Common myeloid progenitor, CD34-positive (primary cell): ENCODE measurements around the gene TTI1.

Experiments used
- CTCF ChIA-PET: fragments of 350-600 bp; sonication (Branson Sonifier 250); formaldehyde crosslinking; loops from one replicate; lab custom pipeline; 2021; ENCODE audit warnings: antibody characterized with exemption; lab: Charles Lee
- POLR2A ChIA-PET: fragments of 350-600 bp; sonication (Branson Sonifier 250); formaldehyde crosslinking; loops from one replicate; lab custom pipeline; 2021; ENCODE audit warnings: antibody characterized with exemption; lab: Charles Lee
- DNase-seq, 3 donors: peaks; one replicate each; pipeline versions ENCODE4 v3.0.0 to v3.0.0-alpha.2; 2013
- H3K27ac ChIP-seq, 2 experiments: 1 replicate in 1 of 2; 2 replicates in 1 of 2; pipeline ENCODE4 v1.7.0; 2013; ENCODE audit warnings: inconsistent platforms in 2 of 2, low read length in 2 of 2, mild to moderate bottlenecking in 2 of 2, low read depth in 1 of 2, moderate library complexity in 1 of 2; ENCODE audit not compliant: severe bottlenecking in 2 of 2, insufficient read depth in 1 of 2, poor library complexity in 1 of 2
- H3K27me3 ChIP-seq, 5 experiments: replicated peaks in 2 of 5; 1 replicate in 3 of 5; 2 replicates in 2 of 5; pipeline versions ENCODE4 v1.6.1 to v1.7.0; 2013; ENCODE audit warnings: low read length in 4 of 5, mild to moderate bottlenecking in 2 of 5, moderate library complexity in 2 of 5, inconsistent platforms in 1 of 5; ENCODE audit not compliant: insufficient read depth in 5 of 5, control insufficient read depth in 4 of 5
- H3K36me3 ChIP-seq, 4 experiments: 1 replicate in 2 of 4; 2 replicates in 2 of 4; pipeline versions ENCODE4 v1.6.1 to v1.7.0; 2013; ENCODE audit warnings: low read length in 3 of 4, control low read depth in 1 of 4, mild to moderate bottlenecking in 1 of 4; ENCODE audit not compliant: control insufficient read depth in 4 of 4, insufficient read depth in 4 of 4
- H3K4me1 ChIP-seq, 4 experiments: 1 replicate in 3 of 4; 2 replicates in 1 of 4; pipeline versions ENCODE4 v1.6.1 to v1.7.1; 2013; ENCODE audit warnings: low read length in 3 of 4, mild to moderate bottlenecking in 3 of 4, control low read depth in 1 of 4, inconsistent platforms in 1 of 4, moderate library complexity in 1 of 4; ENCODE audit not compliant: control insufficient read depth in 4 of 4, insufficient read depth in 4 of 4; ENCODE audit errors: control extremely low read depth in 1 of 4
- H3K4me3 ChIP-seq, 7 experiments: 1 replicate in 4 of 7; 2 replicates in 3 of 7; pipeline versions ENCODE4 v1.5.1 to v1.7.0; 2013; ENCODE audit warnings: mild to moderate bottlenecking in 7 of 7, low read length in 6 of 7, moderate library complexity in 6 of 7, inconsistent platforms in 2 of 7, low read depth in 2 of 7, control low read depth in 1 of 7; ENCODE audit not compliant: insufficient read depth in 4 of 7, control insufficient read depth in 1 of 7; ENCODE audit errors: extremely low read depth in 1 of 7
- H3K9me3 ChIP-seq, 5 experiments: 1 replicate in 4 of 5; 2 replicates in 1 of 5; pipeline versions ENCODE4 v1.6.1 to v1.7.1; 2013; ENCODE audit warnings: low read length in 4 of 5, mild to moderate bottlenecking in 2 of 5, inconsistent platforms in 1 of 5, low read depth in 1 of 5, moderate library complexity in 1 of 5; ENCODE audit not compliant: control insufficient read depth in 4 of 5, insufficient read depth in 2 of 5; ENCODE audit errors: control extremely low read depth in 1 of 5
- WGBS: methylation state at CpG from one replicate; pipeline ENCODE4 v1.1.5; 2013; ENCODE audit not compliant: insufficient coverage; 5-methylcytosine and 5-hydroxymethylcytosine counted together

TTI1 gene

DNA sequence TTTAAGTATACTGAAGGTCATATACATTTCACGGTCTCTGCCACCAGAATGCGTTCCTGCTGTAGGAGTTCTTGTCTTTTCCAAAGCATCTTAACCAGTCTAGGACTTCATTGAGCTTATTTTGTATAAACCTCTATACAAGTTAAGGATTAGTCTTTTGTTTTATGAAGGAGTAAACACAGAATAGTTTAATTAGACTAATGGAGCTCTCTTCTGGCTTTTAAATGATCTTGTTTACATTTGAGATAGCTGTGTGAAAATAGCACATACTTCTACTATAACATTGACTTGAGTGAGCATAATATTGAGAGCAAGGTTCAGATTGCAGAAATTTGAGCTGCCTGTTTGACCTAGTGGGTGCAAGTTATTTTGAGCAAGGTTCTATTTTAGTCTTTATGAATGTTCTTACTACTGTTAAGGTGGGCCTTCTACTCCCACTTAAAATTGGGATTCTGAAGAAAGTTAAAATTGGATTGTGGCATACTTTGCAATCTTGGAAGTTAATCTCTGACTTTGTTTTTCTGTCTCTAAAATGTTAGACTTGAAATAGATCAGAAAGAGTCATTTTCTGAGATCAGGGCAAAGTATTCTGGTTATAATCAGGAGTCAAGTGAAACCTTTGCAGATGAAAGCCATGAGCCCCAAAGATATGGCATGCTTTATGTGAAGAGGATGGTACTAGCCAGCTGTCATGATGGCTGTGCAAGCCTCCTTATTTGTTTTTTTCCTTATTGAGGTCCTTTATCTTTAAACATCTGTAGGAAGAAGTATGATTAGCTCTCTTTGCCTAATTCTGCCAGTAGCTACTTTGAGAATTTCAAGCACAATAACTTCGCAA, 42.1 kb upstream of the TTI1 start:
- H3K4me1 ChIP-seq: no peaks in the 10 kb centered on the region
- H3K27ac ChIP-seq: no peak overlapping the region
- ChIA-PET POLR2A (interaction anchor here (0.9 kb wide), 1 partner anchor 11 kb away, joined by 3 read pairs; no protein-coding TSS in a partner anchor), CTCF (interaction anchor here (0.8 to 7.4 kb wide), 9 partner anchors 10 to 147 kb away, joined by 3 to 82 read pairs (median 4); no protein-coding TSS in a partner anchor)
- no peaks in the 10 kb centered on the region for H3K27me3 ChIP-seq
- whole genome bisulfite sequencing: 100% methylated on average over 2 of the region's 3 CpGs
- peaks cover 0 to 3% (median 0%) of the 10 kb centered on the region in 5 experiments for H3K9me3 ChIP-seq
- no peak for DNase-seq
- H3K4me3 ChIP-seq: no peak overlapping the region
- peaks cover 16 to 61% (median 42%) of the 10 kb centered on the region in 4 experiments for H3K36me3 ChIP-seq

DNA sequence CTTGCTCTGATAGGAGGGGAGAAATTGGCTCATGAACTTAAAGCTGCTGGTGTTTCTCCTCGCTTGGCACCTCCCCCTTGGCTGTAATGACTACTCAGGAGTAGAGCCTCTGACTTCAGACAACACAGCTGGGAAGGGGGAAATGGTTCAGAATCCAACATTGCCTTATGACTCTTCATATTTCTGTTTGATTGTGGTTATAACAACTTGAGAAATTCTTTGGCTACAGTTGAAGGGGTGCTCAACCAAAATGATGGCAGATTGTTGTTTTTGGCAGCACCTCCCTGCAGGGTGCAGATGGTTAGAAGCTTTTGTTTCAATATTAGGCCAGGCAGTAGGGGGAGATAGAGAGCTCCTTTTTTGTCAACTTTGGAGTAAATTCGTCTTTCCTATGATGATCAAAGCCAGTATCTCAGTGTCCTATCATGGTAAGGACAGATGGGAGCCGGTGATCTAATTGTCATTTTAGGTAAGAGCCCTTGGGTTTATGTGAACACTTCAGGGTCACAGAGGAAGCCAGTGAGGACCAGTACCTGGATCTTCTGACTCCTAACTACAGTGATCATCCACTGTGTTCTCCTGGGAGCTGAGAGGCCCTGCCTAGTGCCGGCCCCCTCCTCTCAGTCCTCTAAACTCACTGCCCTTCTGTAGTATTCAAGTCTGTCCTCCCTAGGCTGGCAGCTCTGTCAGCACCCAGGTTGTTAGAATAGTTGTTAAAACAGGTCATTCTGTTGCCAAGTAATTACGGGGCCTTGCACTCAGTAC, 40.2 kb upstream of the TTI1 start:
- Histone ChIP-seq H3K4me3 (no peak overlapping the region), H3K4me1 (no peaks in the 10 kb centered on the region), H3K36me3 (peaks cover 19 to 70% (median 43%) of the 10 kb centered on the region in 4 experiments), H3K27ac (no peak overlapping the region), H3K27me3 (no peaks in the 10 kb centered on the region), H3K9me3 (no peaks in the 10 kb centered on the region)
- DNase-seq: peak; percentile 38 to 66 (median 55)
- WGBS: 73% methylated on average over 3 of the region's 5 CpGs
- ChIA-PET POLR2A (no interaction called here), CTCF (interaction anchor here (0.6 to 7.4 kb wide), 19 partner anchors 10 to 386 kb away, joined by 3 to 82 read pairs (median 6); no protein-coding TSS in a partner anchor)

DNA sequence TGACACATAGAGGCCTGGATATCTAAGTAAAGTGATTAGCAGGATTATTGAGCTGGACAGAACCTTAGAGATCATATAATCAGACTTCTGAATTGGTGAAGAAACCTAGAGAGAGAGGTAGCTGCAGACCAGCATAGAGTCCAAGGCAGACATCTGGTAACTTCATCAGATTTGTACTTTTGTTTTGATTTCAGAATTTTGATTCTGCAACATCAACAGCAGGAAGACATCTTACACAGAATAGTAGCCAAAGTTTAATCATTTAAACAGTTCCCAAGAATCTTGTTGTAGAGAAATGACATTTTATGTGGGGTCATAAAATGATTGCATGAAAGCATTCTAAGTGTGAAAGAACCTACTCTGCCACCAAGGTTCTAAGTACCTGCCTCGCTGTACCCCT, 39.6 kb upstream of the TTI1 start:
- no peaks in the 10 kb centered on the region for H3K9me3 ChIP-seq
- no CpG with 5 or more reads among the region's 1 CpG for whole genome bisulfite sequencing
- peaks cover 19 to 71% (median 46%) of the 10 kb centered on the region in 4 experiments for H3K36me3 ChIP-seq
- POLR2A ChIA-PET: no interaction called here
- no peaks in the 10 kb centered on the region for H3K27me3 ChIP-seq
- H3K4me3 ChIP-seq: no peak overlapping the region
- H3K27ac ChIP-seq: no peak overlapping the region
- no peaks in the 10 kb centered on the region for H3K4me1 ChIP-seq
- no peak for DNase-seq
- CTCF ChIA-PET: interaction anchor here (0.9 to 7.4 kb wide), 15 partner anchors 10 to 336 kb away, joined by 3 to 82 read pairs (median 6); no protein-coding TSS in a partner anchor

DNA sequence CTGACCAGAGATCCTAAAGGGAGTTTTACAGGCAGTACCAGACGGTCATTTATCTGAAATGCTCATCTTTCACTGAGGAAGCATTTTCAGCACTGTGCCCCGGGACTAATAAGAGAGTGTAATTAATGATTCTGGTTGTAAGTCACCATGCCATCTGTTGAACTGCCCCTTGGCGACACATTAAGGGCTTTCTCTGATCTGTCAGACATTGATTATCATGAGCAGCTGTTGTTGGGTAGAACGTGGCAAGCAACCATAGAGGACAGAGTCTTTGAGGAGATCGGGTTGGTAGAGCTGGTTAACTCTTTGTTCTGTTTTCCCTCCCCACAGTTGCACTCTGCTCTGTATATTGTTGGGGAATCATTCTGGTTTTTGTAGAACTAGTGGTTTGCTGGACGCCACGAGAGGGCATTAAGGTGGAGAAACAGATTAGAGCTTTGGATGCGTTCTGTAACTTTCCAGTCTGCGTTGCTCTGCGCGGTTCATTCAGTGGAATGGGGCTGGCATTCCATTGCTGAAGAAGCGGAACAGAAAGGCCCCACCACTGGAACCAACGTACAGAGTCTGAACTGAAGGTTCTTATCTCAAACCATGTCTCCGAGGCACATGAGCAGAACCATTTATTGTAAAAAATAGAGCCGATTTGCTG, 34.6 kb upstream of the TTI1 start:
- H3K27me3 ChIP-seq: no peaks in the 10 kb centered on the region
- WGBS: 100% methylated on average over 13 of the region's 15 CpGs
- H3K4me3 ChIP-seq: no peak overlapping the region
- DNase-seq: no peak
- ChIA-PET CTCF (interaction anchor here (0.6 to 2.1 kb wide), 5 partner anchors 10 to 153 kb away, joined by 3 to 7 read pairs (median 5); no protein-coding TSS in a partner anchor), POLR2A (no interaction called here)
- no peaks in the 10 kb centered on the region for H3K4me1 ChIP-seq
- peaks cover 18 to 81% (median 63%) of the 10 kb centered on the region in 4 experiments for H3K36me3 ChIP-seq
- H3K27ac ChIP-seq: no peak overlapping the region
- H3K9me3 ChIP-seq: no peaks in the 10 kb centered on the region

DNA sequence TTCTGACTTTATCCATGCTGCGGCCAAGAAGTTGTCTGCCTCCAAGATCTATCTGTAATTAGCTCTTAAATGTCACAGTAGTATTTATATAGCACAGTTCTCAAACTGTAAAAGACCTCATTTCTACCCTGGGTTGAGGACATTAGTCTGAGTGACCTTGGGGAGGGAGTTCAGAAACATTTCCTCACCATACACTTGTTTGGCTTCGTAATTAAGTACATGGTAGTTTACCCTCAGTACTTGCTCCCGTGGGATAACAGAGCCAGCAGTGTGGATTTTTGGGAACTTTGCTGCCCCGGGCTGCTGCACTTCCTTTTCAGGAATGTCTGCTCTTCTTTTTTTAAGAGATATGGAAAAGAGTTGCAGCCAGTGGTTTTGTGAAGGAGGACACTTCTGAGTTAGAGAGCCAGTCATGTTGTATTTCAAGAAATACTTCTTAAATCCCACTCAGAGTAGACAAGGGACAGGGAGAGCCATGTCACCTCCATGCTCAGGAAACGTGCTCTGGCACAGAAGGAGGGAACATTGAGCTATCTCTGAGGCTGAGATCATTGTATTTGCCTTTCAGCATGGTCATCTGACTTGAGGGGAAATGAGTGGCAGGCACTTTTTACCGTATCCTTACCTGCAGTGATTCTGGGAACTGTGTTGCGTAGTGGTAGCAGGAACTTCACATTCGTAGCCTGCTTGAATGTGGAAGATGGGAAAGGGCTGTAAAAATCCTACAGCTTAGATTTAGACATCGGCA, 33.9 kb upstream of the TTI1 start:
- H3K27me3 ChIP-seq: no peaks in the 10 kb centered on the region
- WGBS: 93% methylated on average over 8 of the region's 9 CpGs
- H3K36me3 ChIP-seq: peaks cover 16 to 84% (median 64%) of the 10 kb centered on the region in 4 experiments
- no peak for DNase-seq
- H3K9me3 ChIP-seq: no peaks in the 10 kb centered on the region
- no peak overlapping the region for H3K4me3 ChIP-seq
- no peak overlapping the region for H3K27ac ChIP-seq
- CTCF ChIA-PET: interaction anchor here (0.6 to 2.1 kb wide), 4 partner anchors 10 to 154 kb away, joined by 3 to 7 read pairs (median 4); no protein-coding TSS in a partner anchor
- H3K4me1 ChIP-seq: no peaks in the 10 kb centered on the region
- POLR2A ChIA-PET: no interaction called here

DNA sequence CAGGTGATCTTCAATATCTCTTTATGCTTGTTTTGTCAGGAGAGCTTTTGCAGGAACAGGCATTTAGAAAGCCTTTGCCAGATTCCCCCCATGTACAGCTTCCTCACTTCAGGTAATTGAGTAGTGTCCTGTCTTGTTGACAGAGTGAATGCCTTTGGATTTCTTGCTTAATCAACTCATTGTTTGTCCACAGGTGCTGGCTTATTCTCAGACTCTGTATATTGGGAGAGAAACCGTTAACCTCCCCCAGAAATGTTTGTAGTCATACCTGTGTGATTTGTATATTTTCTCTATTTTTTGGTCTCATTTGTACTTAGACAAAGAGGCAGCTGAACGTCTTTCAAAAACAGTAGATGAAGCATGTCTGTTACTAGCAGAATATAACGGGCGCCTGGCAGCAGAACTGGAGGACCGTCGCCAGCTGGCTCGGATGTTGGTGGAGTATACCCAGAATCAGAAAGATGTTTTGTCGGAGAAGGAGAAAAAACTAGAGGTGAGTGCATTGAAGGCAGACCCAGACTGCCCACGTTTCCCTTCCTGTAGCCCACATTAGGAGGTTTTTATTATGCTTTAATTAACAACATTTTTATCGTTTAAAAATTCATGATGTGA, 32.6 kb upstream of the TTI1 start:
- Histone ChIP-seq H3K4me1 (no peaks in the 10 kb centered on the region), H3K27me3 (no peaks in the 10 kb centered on the region), H3K36me3 (peaks cover 16 to 85% (median 61%) of the 10 kb centered on the region in 4 experiments), H3K4me3 (no peak overlapping the region), H3K9me3 (no peaks in the 10 kb centered on the region), H3K27ac (no peak overlapping the region)
- no peak for DNase-seq
- ChIA-PET CTCF (interaction anchor here (1.2 to 2.1 kb wide), 2 partner anchors 8 to 9 kb away, joined by 4 to 7 read pairs; no protein-coding TSS in a partner anchor), POLR2A (no interaction called here)
- WGBS: 100% methylated on average over 6 of the region's 10 CpGs
